Natural killer cell (primary cell): Measurements from ENCODE around the gene PRLH. TPM values are rescaled to one million over a fixed set of nuclear protein-coding genes. Genes with fewer than 3 reads are reported as not detected.

Experiments used
- ATAC-seq, 3 donors: fragments of 150-1000 bp in 2 of 3; fragments of 200-7000 bp in 1 of 3; cut with Tn5 transposase; 1 replicate in 1 of 3; 2 replicates in 2 of 3; pipeline ENCODE4 v1.10.0; 2021; ENCODE audit warnings: mild to moderate bottlenecking in 2 of 3, moderate library complexity in 2 of 3
- DNase-seq, 2 donors: peaks; one replicate each; pipeline versions ENCODE4 v3.0.0 to v3.0.0-alpha.2; 2013 to 2021; ENCODE audit warnings: mixed read lengths in 1 of 2
- H3K27ac ChIP-seq: one replicate; pipeline ENCODE4 v1.5.1; 2013; ENCODE audit warnings: mild to moderate bottlenecking, low read length
- H3K27me3 ChIP-seq: one replicate; pipeline ENCODE4 v1.6.1; 2013; ENCODE audit warnings: low read length; ENCODE audit not compliant: control insufficient read depth, insufficient read depth
- H3K36me3 ChIP-seq: one replicate; pipeline ENCODE4 v1.6.1; 2013; ENCODE audit warnings: low read length; ENCODE audit not compliant: control insufficient read depth, insufficient read depth
- H3K4me1 ChIP-seq: one replicate; pipeline ENCODE4 v1.6.1; 2013; ENCODE audit warnings: low read length; ENCODE audit not compliant: control insufficient read depth, insufficient read depth
- H3K4me3 ChIP-seq: one replicate; pipeline ENCODE4 v1.5.1; 2013; ENCODE audit warnings: low read length
- H3K9me3 ChIP-seq: one replicate; pipeline ENCODE4 v1.6.1; 2013; ENCODE audit warnings: low read length; ENCODE audit not compliant: control insufficient read depth, insufficient read depth
- H3K27ac Mint-ChIP-seq, 2 donors: one replicate each; pipeline ENCODE4 v1.8.0; 2022; ENCODE audit warnings: mild to moderate bottlenecking in 2 of 2, mixed read lengths in 2 of 2, moderate library complexity in 1 of 2
- H3K27me3 Mint-ChIP-seq, 2 donors: one replicate each; pipeline ENCODE4 v1.8.0; 2022; ENCODE audit warnings: low read depth in 2 of 2, mixed read lengths in 2 of 2
- H3K36me3 Mint-ChIP-seq: one replicate; pipeline ENCODE4 v1.8.0; 2022; ENCODE audit warnings: mixed read lengths
- H3K4me1 Mint-ChIP-seq, 2 donors: one replicate each; pipeline ENCODE4 v1.8.0; 2022; ENCODE audit warnings: mixed read lengths in 2 of 2
- H3K4me3 Mint-ChIP-seq: one replicate; pipeline ENCODE4 v1.8.0; 2022; ENCODE audit warnings: mild to moderate bottlenecking, moderate library complexity, mixed read lengths
- H3K9me3 Mint-ChIP-seq, 2 donors: one replicate each; pipeline ENCODE4 v1.8.0; 2022; ENCODE audit warnings: mixed read lengths in 2 of 2
- WGBS: methylation state at CpG from one replicate; pipeline ENCODE4 v1.1.7; 2013; ENCODE audit warnings: missing lambda C conversion rate; ENCODE audit not compliant: insufficient coverage; 5-methylcytosine and 5-hydroxymethylcytosine counted together
- intact Hi-C: fragments of 100-400 bp; cut with micrococcal nuclease; formaldehyde crosslinking; loops from one replicate; pipeline ENCODE4 v1.14.2; 2022
- total RNA-seq, 4 donors: library from RNA; stranded (reverse); fragments of 120-200 nt in 1 of 4; gene quantifications; one replicate each; pipeline versions ENCODE4 v1.2.3 to v1.2.4, GENCODE V29; 2013 to 2022
- TF ChIP-seq, protein P1 (sequence below): fragments of 200-600 bp; IDR thresholded peaks from one replicate; pipeline ENCODE4 v1.8.0; 2022; ENCODE audit warnings: antibody characterized with exemption

Gene PRLH
- total RNA-seq, 3 donors from 2014 or later (not counting 1 experiment from before 2014, with no cell fraction given), result not detected

DNA sequence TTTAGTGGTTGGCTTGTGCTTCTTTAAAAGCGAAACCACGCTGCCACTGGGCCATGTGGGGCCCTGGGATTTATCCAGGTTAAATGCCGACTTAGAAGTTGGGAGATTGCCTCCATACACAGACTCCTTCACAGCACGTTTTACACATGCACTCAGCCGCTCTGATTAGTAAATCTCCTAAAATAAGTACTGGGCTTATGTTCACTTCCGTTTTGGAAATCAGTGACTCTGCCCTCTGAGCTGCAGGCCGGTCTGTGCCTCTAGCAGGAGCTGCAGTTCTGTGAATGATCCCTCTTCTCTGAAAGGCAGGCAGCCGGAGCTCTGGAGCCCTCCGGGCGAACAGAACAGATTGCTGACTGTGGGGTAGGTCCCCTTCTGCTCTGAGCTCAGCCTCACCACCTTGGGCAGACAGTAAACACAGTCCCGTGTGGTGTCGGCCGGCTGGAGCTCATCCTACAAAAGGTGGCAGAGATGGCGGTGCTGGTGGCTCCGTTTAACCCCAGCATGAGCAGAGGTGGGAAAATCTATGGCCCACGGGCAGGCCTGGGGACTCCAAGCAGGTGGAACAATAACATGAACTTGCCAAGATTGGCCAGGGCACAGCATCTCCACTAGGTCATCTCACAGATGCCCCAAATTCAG lies 34.0 kb downstream of the PRLH start:
- Mint-ChIP-seq H3K27me3 (no peaks in the 10 kb centered on the region), H3K4me3 (no peak overlapping the region), H3K27ac (peak overlapping the region in 1 of 2 donors; percentile 9), H3K36me3 (no peaks in the 10 kb centered on the region), H3K9me3 (no peaks in the 10 kb centered on the region), H3K4me1 (peaks cover 16 to 34% of the 10 kb centered on the region in 2 donors)
- 96% methylated on average over 16 of the region's 16 CpGs for WGBS
- TF ChIP-seq, protein P1, sequence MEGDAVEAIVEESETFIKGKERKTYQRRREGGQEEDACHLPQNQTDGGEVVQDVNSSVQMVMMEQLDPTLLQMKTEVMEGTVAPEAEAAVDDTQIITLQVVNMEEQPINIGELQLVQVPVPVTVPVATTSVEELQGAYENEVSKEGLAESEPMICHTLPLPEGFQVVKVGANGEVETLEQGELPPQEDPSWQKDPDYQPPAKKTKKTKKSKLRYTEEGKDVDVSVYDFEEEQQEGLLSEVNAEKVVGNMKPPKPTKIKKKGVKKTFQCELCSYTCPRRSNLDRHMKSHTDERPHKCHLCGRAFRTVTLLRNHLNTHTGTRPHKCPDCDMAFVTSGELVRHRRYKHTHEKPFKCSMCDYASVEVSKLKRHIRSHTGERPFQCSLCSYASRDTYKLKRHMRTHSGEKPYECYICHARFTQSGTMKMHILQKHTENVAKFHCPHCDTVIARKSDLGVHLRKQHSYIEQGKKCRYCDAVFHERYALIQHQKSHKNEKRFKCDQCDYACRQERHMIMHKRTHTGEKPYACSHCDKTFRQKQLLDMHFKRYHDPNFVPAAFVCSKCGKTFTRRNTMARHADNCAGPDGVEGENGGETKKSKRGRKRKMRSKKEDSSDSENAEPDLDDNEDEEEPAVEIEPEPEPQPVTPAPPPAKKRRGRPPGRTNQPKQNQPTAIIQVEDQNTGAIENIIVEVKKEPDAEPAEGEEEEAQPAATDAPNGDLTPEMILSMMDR, result no peak
- Histone ChIP-seq H3K36me3 (no peaks in the 10 kb centered on the region), H3K4me1 (peaks cover 18% of the 10 kb centered on the region), H3K27ac (no peak overlapping the region), H3K27me3 (no peaks in the 10 kb centered on the region), H3K4me3 (no peak overlapping the region), H3K9me3 (no peaks in the 10 kb centered on the region)
- ATAC-seq (no peak), DNase-seq (no peak)
- intact Hi-C loops, result no loop called here

DNA sequence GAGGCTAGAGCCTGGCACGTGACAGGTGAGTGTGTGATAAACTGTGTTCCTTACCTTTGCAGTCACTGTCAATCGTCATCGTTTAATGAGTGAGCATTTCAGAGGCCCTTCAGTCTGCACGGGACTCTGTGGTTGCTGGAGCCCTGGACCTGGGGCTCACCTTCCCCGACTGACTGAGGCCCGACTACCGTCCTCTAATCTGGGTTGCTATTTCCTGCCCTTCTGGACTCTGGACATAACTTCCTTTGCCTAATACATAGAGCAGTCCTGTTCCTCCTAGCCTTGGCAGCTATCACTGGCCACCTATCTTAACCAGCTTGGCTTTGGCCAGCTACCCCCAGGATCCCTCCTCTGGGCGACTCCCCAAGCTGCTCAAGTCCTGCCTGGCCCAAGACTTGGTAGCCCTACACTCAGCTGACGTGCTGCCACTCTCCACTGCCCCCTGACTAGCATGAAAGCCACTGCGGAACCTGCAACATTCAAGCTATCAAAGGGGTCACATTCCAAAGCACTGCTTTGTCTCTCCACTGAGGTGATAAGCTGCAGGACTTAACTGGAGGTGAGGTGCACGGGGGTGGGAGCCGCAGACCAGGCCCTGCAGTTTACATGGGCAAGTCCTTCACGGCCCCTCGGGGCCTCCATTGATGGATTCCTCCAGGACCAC lies 35.2 kb downstream of the PRLH start:
- no peak overlapping the region for H3K27ac ChIP-seq
- intact Hi-C loops, result no loop called here
- 93% methylated on average over 14 of the region's 14 CpGs for WGBS
- H3K4me3 ChIP-seq, result no peak overlapping the region
- ATAC-seq (no peak), DNase-seq (no peak)
- H3K36me3 ChIP-seq, result no peaks in the 10 kb centered on the region
- H3K27me3 ChIP-seq, result no peaks in the 10 kb centered on the region
- H3K4me1 Mint-ChIP-seq, result peaks cover 16 to 34% of the 10 kb centered on the region in 2 donors
- TF ChIP-seq, protein P1, result no peak
- peaks cover 18% of the 10 kb centered on the region for H3K4me1 ChIP-seq
- H3K4me3 Mint-ChIP-seq, result no peak overlapping the region
- no peaks in the 10 kb centered on the region for H3K36me3 Mint-ChIP-seq
- no peaks in the 10 kb centered on the region for H3K9me3 Mint-ChIP-seq
- H3K9me3 ChIP-seq, result no peaks in the 10 kb centered on the region
- peak overlapping the region; percentile 85 to 93 for H3K27ac Mint-ChIP-seq
- H3K27me3 Mint-ChIP-seq, result no peaks in the 10 kb centered on the region

DNA sequence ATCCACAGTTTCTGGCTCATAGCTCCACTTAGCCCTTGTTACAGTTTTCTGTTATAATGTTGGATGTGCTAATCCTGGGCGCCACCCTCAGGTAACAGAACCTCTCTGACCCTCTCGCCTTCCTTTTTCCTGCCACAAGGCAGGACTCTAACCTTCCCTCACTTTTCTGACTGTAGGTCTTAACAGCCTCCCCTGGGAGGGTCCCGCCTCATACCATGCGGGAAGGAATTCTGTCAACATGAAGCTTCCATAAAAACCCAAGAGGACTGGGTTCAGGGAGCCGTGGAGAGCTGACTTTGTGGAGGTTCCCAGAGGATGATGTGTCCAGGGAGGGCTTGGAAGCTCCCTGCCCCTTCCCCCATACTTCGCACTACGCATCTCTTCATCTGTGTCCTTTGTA lies 36.0 kb downstream of the PRLH start:
- intact Hi-C loops, result no loop called here
- Histone ChIP-seq H3K36me3 (no peaks in the 10 kb centered on the region), H3K27me3 (no peaks in the 10 kb centered on the region), H3K9me3 (no peaks in the 10 kb centered on the region), H3K27ac (no peak overlapping the region), H3K4me3 (no peak overlapping the region), H3K4me1 (peaks cover 18% of the 10 kb centered on the region)
- DNase-seq, result no peak
- no peak for ATAC-seq
- Mint-ChIP-seq H3K4me1 (peaks cover 16 to 32% of the 10 kb centered on the region in 2 donors), H3K27me3 (no peaks in the 10 kb centered on the region), H3K27ac (peak overlapping the region; percentile 85 to 93), H3K4me3 (no peak overlapping the region), H3K9me3 (no peaks in the 10 kb centered on the region), H3K36me3 (no peaks in the 10 kb centered on the region)
- 97% methylated on average over 5 of the region's 7 CpGs for WGBS
- TF ChIP-seq, protein P1, result no peak
